HG02870 (cell line): ENCODE results near the gene LRFN4.

Source experiments
- ATAC-seq: cut with Tn5 transposase; IDR thresholded peaks from one replicate; pipeline ENCODE4 v1.9.1; 2021; ENCODE audit warnings: mild to moderate bottlenecking, moderate library complexity; ENCODE audit not compliant: unreplicated experiment

The LRFN4 gene

GRCh38 chr11:66845143-66845875 lies 11.6 kb upstream of the LRFN4 start:
- no peak for ATAC-seq

DNA sequence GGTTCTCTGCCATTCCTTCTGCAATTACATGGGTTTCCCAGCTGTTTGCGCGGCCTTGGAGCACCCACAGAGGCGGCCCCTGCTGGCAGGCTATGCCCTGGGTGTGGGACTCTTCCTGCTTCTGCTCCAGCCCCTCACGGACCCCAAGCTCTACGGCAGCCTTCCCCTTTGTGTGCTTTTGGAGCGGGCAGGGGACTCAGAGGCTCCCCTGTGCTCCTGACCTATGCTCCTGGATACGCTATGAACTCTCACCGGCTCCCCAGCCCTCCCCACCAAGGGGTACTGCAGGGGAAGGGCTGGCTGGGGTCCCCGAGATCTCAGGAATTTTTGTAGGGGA lies 11.0 kb upstream of the LRFN4 start:
- no peak for ATAC-seq

DNA sequence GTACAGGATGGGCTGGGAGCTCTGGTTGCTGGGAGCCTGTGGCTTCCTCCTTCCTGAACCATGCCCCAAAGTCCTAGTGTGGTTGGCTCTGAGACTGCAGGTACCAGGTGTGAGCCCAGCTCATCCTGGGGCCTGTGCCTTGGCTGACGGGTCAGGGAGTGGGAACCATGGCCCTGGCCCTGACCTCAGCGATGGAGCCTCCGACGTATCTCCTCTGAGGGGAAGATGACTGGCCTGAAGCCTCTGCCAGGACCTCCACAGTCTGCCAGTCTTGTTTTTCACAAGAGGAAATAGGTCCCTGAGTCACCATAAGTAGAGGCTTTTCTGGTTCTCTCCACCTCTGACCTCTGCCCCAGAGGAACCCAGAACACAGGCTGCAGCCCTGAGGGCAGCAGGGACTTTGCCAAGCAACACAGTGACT lies 10.2 kb upstream of the LRFN4 start:
- ATAC-seq: no peak

DNA sequence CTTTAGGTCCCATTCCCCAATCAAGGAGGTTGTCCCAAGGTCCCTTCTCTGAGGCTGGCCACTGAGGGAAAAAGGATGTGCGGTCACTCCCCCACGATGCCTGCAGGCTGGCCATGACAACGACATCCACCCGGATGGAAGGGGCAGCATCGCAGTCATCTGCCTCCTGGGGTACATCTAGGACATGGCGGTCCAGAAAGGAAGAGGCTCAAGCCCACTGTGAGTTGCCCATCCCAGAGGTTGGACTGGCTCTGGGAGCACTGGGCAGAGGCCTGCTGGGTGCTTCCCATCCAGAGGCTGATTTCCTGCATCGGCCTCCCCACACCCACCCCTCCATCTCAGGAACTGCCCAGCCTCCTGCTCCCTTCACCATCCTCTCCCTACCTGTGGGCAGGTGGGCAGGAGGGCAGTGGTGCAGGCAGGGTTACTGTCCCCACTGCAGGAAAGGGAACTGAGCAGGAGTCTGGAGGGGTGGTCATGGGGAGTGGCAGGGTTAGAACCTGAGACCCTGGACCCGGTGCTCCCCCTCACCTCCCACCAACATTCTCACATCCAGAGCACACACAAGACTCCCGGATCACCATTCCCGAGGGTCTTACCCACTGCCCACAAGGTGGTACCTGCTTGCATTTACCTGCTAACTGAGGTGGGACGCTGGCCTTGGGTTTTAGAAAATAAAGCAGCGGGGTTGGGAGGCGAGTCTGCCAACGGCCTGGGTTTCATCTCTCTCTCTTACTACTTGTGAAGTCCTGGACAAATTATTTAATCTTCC lies 9.2 kb upstream of the LRFN4 start:
- no peak for ATAC-seq

DNA sequence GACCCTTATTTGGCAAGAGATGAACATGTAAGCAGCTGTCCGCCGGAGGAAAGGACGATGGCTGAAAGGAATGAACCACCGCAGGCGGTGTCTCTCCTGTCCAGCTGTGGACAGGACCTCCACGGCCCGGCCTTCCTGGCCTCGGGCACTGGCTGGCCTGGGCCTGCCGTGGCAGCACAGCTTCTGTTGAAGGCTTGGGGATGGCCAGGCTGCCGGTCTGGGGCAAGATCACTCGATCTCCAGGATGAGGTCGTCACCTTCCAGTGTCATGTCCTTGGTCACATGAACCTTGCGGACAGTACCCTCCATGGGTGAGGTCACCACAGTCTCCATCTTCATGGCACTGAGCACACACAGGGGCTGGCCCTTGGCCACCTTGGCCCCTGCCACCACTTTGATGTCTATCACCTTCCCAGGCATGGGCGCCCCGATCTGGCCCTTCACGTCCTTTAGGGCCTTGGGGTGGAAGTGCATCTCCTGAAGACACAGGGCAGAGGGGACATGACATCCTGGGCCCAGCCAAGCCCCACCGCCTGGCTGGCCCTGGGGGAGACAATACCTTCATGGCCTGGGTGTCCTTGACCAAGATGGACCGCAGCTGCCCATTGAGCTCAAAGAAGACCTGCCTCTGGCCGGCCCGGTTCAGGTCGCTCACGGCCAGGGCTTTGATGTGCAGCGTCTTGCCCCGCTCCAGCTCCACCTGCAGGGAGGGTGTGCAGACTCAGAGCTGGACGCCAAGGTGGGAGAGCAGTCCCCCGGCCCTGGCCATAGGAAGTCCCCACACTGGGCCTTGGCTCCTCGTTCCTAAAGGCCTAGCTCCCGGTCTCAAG lies 8.0 kb upstream of the LRFN4 start:
- ATAC-seq: no peak

DNA sequence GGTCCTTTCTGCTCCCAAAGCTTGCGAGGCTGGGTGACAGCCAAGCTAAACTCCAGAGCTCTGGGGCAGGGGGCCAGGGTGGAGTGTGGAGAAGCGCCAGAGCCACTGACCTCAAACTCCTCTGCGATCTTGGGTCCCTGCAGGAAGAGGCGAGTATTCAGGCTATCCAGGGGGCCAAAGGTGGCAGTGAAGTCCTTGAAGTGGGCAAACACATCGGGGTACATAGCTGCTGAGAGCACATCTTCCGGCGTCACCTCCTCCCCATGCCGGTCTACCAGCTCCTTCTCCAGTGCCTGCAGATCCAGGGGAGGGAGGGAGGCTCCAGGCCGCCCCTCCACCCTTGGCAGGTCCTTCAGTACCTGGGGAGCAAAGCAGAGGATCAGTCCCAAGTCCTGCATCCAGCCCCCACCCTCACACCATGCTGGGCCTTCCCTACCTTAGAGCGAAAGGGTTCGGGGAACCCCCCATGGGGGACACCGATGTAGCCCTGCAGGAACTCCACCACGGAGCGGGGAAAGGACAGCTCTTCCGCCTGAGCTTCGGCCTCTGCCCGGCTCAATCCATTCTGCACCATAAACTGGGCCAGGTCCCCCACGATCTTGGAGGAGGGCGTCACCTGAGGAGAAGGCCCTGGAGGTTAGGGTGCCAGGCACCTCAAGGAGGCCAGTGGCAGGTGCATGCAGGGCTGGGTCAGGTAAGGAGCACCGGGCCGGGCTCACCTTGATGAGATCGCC lies 7.2 kb upstream of the LRFN4 start:
- ATAC-seq: no peak

- no peak for ATAC-seq
These were observed 6.7 kb upstream of the LRFN4 start for GRCh38 chr11:66850235-66850587.

GRCh38 chr11:66850588-66851238 lies 6.2 kb upstream of the LRFN4 start:
- ATAC-seq: no peak

DNA sequence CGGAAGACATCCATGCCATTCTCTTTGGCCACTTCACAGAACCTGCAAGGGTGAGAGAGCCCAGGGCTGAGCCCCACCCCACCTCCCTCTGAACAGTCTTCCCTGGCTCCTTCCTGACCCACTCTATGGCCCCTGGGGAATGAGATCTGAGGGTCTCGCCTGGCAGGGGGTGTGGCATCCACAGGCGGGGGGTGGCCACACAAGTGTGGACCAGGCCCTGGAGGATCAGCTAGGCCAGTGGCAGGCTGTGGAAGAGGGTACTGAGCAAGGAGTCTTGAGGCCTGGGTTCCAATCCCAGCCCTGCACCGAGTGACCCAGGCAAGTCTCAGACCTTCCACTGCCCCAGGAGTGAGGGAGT lies 5.6 kb upstream of the LRFN4 start:
- ATAC-seq: no peak

- no peak for ATAC-seq
These were observed 5.0 kb upstream of the LRFN4 start for GRCh38 chr11:66851698-66852465.

DNA sequence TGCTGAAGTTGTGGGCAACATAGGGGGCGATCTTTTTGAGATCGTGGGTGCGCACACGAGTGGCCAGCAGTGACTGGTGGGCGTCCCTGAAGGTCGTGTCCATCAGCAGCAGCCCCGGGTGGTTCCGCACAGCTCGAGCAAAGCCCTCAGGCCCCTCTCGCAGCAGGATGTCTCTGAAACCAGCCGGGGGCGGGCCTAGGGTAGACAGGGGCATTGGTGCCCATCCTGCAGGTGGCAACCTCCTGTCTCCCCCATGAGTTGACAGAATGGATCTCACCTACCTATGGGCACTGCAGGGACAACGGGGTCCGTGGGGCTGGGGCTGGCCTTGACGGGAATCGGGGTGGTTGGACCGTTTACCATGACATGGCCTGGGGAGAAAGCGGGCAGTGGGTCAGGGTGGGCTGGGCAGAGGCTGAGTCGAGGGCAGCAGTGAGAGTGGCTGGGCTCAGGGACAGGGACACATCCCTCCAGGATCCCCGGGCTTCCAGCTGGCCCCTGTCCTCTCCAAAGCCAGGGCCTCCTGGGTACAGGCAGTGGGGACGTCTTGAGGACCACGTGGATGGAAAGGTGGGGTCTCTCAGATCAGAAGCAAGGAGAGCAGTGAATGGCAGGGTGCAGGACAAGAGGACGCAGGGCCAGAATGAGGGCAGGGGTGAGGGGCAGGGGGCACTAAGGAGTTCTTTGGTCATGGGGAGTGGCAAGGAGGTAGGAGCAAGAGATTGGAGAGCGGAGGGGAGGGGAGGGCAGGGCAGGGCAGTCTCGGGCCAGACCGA lies 4.2 kb upstream of the LRFN4 start:
- no peak for ATAC-seq

GRCh38 chr11:66853242-66854229 lies 3.3 kb upstream of the LRFN4 start:
- no peak for ATAC-seq

- ATAC-seq: no peak
These were observed 2.6 kb upstream of the LRFN4 start for GRCh38 chr11:66854231-66854661.

DNA sequence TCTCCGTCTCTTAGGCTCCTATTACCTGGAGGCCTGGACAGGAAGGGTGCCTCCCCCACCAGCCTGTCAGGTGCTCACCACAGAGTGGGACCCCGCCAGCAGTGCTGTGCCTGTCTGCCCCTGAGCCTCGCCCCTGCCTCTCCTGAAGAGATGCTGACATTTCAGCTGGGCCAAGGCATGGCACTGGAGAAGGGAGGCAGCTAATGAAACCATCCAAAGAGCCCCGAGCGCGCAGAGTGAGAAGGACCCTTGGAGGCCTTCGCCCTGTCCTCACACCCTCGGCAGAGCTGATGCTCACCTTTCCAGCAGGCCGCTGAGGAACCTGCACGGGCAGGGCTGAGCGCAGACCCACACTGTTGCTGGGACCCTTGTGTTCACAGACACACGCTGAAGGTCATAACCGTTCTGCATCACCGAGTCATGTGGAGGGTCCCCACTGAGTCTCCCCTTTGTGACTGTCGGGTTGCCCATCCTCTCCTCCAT lies 2.1 kb upstream of the LRFN4 start:
- no peak for ATAC-seq

GRCh38 chr11:66855574-66856495 lies 1.0 kb upstream of the LRFN4 start:
- ATAC-seq: peak; percentile 54

- no peak for ATAC-seq
These were observed 516 bp downstream of the LRFN4 start for GRCh38 chr11:66857234-66857926.
